ENCODE data around the gene SBNO1. TPM values are rescaled to one million over a fixed set of nuclear protein-coding genes. Genes with fewer than 3 reads are reported as not detected.
"Not testable (repeated sequence)": the region's sequence is repeated elsewhere in the genome, so short reads cannot be mapped to it uniquely, and the experiment has no call there.

SBNO1 gene
- total RNA-seq, 1 experiment from 2014 or later = 9.4 TPM

DNA sequence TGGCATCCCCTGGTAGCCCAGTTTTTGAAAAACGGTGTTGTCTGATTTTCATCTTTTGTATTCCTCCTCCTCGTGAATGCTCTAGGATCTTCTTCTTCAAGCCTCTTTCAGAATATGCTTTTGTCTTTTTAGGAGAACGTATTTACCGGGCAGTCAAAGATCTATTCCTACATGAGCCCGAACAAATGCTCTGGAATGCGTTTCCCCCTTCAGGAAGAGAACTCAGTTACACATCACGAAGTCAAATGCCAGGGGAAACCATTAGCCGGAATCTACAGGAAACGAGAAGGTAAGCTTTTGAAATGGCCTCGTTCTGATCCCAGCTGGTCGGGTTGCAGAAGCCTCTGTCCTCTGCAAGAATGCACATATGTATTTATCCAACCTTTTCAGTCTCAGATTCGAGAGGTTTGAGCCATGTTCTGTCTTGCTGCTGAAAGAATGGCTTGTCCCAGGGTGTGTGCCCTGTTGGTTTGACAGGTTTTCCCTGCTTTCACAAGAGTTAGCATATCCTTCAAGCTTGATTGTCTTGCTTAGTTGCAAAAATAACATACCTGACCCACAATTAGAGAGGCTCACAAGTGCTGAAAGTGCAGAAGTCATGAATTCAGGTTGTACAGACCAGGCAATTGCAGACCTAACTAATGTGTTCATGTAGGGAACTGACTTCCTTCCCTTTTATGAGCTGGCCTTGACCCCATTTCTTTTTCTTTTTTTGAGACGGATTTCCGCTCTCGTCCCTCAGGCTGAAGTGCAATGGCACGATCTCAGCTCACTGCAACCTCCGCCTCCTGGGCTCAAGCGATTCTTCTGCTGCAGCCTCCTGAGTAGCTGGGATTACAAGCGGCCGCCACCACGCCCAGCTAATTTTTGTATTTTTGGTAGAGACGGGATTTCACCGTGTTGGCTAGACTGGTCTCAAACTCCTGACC, 26.1 kb upstream of the SBNO1 start:
- in situ Hi-C loops (cut with HindIII; ENCODE audit: low pct_unique_long_range_greater_than_20kb, low sequenced_read_pairs) = no loop called here
- DNase-seq (ENCODE audit: low read depth) = no peak

DNA sequence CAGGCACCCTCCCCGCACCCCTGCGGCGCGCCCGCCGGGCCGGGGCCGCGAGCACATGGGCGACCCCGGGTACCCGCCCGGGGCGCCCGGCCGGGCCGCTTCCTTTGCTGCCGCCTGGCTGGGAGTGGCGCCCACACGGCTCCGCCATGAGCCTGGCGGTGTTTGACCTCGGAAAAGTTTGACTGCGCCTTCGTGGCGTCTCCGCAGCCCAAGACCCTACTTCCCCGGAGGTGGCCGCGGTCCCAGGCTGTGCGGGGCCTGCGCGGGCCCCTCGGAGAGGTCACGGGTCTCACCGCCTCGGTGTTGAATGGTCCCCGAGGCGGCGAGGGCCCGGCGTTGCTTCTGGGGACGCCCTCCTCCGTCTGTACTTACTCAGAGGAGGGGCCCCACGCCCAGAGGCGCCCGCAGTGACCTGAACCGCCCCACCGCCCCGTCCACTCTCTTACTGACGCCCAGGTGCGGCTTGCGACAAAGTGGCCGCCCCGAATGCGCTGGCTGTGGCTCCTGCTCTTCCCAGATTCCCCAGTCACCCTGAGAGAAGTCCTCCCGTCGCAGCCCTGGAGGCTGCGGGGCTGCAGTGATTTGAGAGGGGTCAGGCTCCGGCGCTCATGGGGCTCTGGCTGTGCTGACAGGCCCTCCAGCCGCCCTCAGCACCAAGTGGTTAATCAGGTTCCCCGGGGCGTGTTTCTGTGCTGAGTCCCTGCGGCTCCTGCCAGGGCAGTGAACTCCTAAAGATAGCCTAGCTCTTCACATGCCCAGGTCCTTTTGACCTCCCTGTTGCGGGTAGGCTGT, 25.1 kb upstream of the SBNO1 start:
- peak; percentile 46 for DNase-seq (ENCODE audit: low read depth)
- in situ Hi-C loops (cut with HindIII; ENCODE audit: low pct_unique_long_range_greater_than_20kb, low sequenced_read_pairs) = no loop called here

- in situ Hi-C loops (cut with HindIII; ENCODE audit: low pct_unique_long_range_greater_than_20kb, low sequenced_read_pairs) = no loop called here
- DNase-seq (ENCODE audit: low read depth) = no peak
Measured at GRCh38 chr12:123388951-123389559, 24.4 kb upstream of the SBNO1 start.

GRCh38 chr12:123388177-123388950, 23.7 kb upstream of the SBNO1 start:
- in situ Hi-C loops (cut with HindIII; ENCODE audit: low pct_unique_long_range_greater_than_20kb, low sequenced_read_pairs) = no loop called here
- DNase-seq (ENCODE audit: low read depth) = peak; percentile 65

DNA sequence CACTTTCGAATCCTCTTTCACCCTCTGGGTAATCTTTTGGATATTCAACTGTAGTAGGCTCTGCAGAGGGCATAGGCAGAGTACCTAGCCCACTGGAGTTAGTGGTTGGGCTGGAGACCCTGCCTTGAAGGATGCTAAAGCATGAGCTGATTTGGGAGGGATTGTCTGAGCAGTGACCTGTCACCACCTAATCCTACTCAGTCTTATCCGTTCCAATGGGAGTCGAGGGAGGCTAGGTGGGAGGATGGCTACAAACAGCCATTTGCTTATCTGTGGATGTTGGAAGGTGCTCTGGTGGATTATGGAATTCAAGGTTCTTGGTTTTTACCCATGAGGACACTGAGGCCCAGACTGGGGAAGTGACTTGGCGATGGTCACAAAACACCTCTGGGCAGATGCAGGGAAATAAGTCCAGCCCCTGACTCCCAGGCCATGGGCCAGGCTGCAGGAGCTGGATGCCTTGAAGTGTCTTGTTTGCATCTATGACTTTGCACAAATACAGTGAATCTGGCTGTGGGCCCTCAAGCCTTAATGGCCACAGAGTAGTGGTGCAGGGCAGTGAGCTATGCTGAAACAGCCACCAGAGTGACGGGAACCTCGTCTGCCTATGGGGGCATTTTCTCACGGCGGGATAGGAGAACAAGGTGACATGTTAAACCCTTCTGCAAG, 23.0 kb upstream of the SBNO1 start:
- in situ Hi-C loops (cut with HindIII; ENCODE audit: low pct_unique_long_range_greater_than_20kb, low sequenced_read_pairs) = no loop called here
- DNase-seq (ENCODE audit: low read depth) = no peak

DNA sequence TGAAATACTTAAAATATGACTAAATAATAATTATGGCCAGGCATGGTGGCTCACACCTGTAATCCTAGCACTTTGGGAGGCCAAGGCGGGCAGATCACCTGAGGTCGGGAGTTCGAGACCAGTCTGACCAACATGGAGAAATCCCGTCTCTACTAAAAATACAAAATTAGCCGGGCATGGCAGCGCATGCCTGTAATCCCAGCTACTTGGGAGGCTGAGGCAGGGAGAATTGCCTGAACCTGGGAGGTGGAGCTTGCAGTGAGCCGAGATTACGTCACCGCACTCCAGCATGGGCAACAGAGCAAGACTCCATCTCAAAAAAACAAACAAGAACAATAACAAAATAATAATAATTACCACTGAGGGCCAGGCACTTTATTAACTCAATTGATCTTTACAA, 20.9 kb upstream of the SBNO1 start:
- DNase-seq (ENCODE audit: low read depth); in situ Hi-C loops (cut with HindIII; ENCODE audit: low pct_unique_long_range_greater_than_20kb, low sequenced_read_pairs): not testable (repeated sequence)

GRCh38 chr12:123384994-123385376, 20.3 kb upstream of the SBNO1 start:
- no peak for DNase-seq (ENCODE audit: low read depth)

DNA sequence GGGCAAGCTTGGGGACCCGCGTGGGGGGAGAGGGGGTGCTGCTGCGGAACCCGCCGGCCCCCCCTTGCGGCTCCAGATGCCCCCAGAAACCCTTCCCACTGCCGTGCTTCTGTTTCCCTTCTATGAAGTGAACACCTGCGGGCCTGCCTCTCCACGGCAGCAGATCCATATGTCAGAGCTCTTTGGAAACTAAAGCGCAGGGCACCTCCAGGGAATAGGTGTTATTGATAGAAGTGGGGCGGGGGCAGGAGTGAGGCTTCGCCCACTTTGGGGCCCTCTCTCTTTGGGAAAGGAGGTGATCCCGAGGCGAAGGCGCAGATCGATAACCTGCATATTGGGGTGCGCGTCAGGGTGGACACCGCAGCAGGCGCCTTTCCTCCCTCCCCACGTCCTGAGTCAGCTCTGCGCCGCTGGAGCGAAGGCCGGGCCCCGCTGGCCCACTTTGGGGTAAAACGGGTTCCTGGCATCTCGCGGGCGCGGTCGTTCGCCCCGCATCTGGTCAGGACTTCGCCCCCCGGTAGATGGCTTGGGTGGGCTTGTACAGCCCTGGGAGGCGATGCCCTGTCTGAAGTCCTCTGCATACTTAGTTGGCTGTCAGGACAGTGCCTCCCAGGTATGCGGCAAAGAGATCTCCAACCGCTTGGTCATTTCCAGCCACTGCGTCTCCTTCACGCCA, 19.8 kb upstream of the SBNO1 start:
- DNase-seq (ENCODE audit: low read depth) = peak; percentile 52
- in situ Hi-C loops (cut with HindIII; ENCODE audit: low pct_unique_long_range_greater_than_20kb, low sequenced_read_pairs) = no loop called here

More at GRCh38 chr12:123384994-123385376, 20.3 kb upstream of the SBNO1 start:
- in situ Hi-C loops (cut with HindIII; ENCODE audit: low pct_unique_long_range_greater_than_20kb, low sequenced_read_pairs) = no loop called here

DNA sequence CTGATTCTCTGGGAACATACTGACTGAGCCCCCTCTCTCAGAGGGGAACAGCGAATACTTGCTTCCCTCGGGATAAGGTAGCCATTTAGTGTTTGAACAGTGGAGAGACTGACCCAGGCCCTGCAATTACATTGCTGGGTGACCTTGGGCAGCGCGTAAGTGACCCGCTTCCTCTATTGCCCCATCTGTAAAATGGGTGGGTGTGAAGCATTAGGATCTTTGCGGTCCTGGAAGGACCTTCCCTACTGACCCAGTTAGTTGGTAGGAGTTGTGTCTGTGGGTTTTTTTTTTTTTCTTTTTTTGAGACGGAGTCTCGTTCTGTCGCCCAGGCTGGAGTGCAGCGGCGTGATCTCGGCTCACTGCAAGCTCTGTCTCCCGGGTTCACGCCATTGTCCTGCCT, 18.0 kb upstream of the SBNO1 start:
- in situ Hi-C loops (cut with HindIII; ENCODE audit: low pct_unique_long_range_greater_than_20kb, low sequenced_read_pairs) = no loop called here
- no peak for DNase-seq (ENCODE audit: low read depth)

- in situ Hi-C loops (cut with HindIII; ENCODE audit: low pct_unique_long_range_greater_than_20kb, low sequenced_read_pairs) = no loop called here
Measured at GRCh38 chr12:123379391-123379790, 14.7 kb upstream of the SBNO1 start.

GRCh38 chr12:123372415-123372814, 7.8 kb upstream of the SBNO1 start:
- in situ Hi-C loops (cut with HindIII; ENCODE audit: low pct_unique_long_range_greater_than_20kb, low sequenced_read_pairs); DNase-seq (ENCODE audit: low read depth): not testable (repeated sequence)

More at GRCh38 chr12:123379391-123379790, 14.7 kb upstream of the SBNO1 start:
- DNase-seq (ENCODE audit: low read depth) = no peak

- in situ Hi-C loops (cut with HindIII; ENCODE audit: low pct_unique_long_range_greater_than_20kb, low sequenced_read_pairs) = not testable (repeated sequence)
- DNase-seq (ENCODE audit: low read depth) = peak; percentile 48
Measured at GRCh38 chr12:123371667-123372368, 7.2 kb upstream of the SBNO1 start.

DNA sequence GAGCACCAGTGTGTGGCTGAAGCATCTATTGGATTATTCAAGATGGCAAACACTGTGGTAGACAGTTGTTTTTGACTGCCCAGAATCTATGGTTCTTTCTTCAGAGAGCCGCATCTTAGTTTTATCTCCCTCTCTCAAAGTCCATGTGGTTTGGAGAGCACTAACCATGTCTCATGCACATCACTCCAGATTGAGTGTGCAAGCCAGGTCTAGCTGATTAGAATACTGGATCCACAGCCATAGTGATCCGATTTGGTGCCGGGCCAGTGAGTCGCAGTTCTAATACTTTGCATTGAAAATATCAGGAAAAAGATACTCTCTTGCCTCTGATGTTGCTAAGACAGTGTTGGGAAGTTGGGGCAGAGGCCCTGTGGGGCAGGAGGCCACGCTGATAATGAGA, 4.6 kb upstream of the SBNO1 start:
- no peak for DNase-seq (ENCODE audit: low read depth)
- in situ Hi-C loops (cut with HindIII; ENCODE audit: low pct_unique_long_range_greater_than_20kb, low sequenced_read_pairs) = no loop called here

DNA sequence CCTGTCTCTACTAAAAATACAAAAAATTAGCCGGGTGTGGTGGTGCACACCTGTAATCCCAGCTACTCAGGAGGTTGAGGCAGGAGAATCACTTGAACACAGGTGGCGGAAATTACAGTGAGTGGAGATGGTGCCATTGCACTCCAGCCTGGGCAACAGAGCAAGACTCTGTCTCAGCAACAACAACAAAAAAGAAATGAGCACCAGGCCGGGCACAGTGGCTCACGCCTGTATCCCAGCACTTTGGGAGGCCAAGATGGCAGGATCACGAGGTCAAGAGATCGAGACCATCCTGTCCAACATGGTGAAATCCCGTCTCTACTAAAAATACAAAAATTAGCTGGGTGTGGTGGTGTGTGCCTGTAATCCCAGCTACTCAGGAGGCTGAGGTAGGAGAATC, 3.8 kb upstream of the SBNO1 start:
- in situ Hi-C loops (cut with HindIII; ENCODE audit: low pct_unique_long_range_greater_than_20kb, low sequenced_read_pairs); DNase-seq (ENCODE audit: low read depth): not testable (repeated sequence)

- in situ Hi-C loops (cut with HindIII; ENCODE audit: low pct_unique_long_range_greater_than_20kb, low sequenced_read_pairs) = no loop called here
Measured at GRCh38 chr12:123367511-123367910, 2.9 kb upstream of the SBNO1 start.

GRCh38 chr12:123365025-123365917, 624 bp upstream of the SBNO1 start:
- in situ Hi-C loops (cut with HindIII; ENCODE audit: low pct_unique_long_range_greater_than_20kb, low sequenced_read_pairs) = no loop called here

More at GRCh38 chr12:123367511-123367910, 2.9 kb upstream of the SBNO1 start:
- DNase-seq (ENCODE audit: low read depth) = peak; percentile 39

More at GRCh38 chr12:123365025-123365917, 624 bp upstream of the SBNO1 start:
- peak; percentile 98 for DNase-seq (ENCODE audit: low read depth)
